IPS-20b (cell line): ENCODE results near the gene TNFRSF17.

Experiments used
- H3K27ac ChIP-seq: one replicate; pipeline ENCODE4 v1.5.1; 2013; ENCODE audit warnings: low read length
- H3K27me3 ChIP-seq: 2 replicates; pipeline ENCODE4 v1.6.1; 2013; ENCODE audit warnings: mild to moderate bottlenecking, low read length, inconsistent platforms; ENCODE audit not compliant: insufficient read depth
- H3K36me3 ChIP-seq: 2 replicates; pipeline ENCODE4 v1.6.1; 2013; ENCODE audit warnings: low read depth, mild to moderate bottlenecking, inconsistent platforms, low read length, moderate library complexity; ENCODE audit not compliant: insufficient read depth
- H3K4me1 ChIP-seq: 2 replicates; pipeline ENCODE4 v1.6.1; 2013; ENCODE audit warnings: mild to moderate bottlenecking, control low read depth, inconsistent platforms, low read length, moderate library complexity; ENCODE audit not compliant: insufficient read depth
- H3K4me3 ChIP-seq: 2 replicates; pipeline ENCODE4 v1.5.1; 2013; ENCODE audit warnings: mild to moderate bottlenecking, low read length, inconsistent platforms
- H3K9ac ChIP-seq: 2 replicates; pipeline ENCODE4 v1.6.1; 2013; ENCODE audit warnings: low read depth, mild to moderate bottlenecking, inconsistent platforms, low read length, moderate library complexity
- H3K9me3 ChIP-seq: 2 replicates; pipeline ENCODE4 v1.6.1; 2013; ENCODE audit warnings: mild to moderate bottlenecking, low read depth, low read length, inconsistent platforms; ENCODE audit not compliant: insufficient read depth

Gene TNFRSF17

DNA sequence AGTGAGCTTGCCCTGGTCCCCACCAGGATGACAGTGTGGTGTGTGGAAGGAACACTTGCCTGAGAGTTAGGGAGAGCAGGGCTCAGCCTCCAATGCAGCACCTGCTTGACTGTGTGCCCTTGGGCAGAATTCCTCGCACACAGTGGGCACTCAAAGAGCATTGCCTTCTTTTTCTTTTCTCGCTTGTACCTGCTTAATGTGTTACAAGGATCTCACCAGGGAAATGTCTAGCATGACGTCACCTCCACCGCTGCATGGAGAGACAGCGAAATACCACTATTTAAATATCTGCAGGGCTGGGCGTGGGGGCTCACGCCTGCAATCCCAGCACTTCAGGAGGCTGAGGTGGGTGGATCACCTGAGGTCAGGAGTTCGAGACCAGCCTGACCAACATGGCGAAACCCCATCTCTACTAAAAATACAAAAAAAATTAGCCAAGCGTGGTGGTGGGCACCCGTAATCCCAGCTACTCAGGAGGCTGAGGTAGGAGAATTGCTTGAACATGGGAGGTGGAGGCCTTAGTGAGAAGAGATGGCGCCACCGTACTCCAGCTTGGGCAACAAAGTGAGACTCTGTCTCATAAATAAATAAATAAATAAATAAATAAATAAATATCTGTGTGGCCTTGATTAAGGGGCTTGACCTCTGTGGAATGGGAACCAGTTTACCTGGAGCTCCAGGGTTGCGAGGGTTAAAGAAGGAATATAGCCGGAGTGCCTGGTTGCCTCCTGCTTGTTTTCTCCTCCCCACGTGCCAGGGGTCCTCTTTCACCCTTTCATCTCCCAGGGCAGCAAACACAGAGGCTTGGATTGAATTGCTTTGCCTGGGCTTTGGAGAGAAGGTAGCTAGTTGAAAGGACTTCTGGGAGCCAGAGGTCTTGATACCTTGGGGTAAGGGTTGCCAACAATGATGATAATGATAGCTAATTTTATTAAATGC is 27.8 kb downstream of the TNFRSF17 start:
- H3K9me3 ChIP-seq, result no peaks in the 10 kb centered on the region
- H3K9ac ChIP-seq, result no peak overlapping the region
- H3K4me3 ChIP-seq, result no peak overlapping the region
- no peaks in the 10 kb centered on the region for H3K4me1 ChIP-seq
- no peaks in the 10 kb centered on the region for H3K36me3 ChIP-seq
- H3K27ac ChIP-seq, result no peak overlapping the region
- H3K27me3 ChIP-seq, result no peaks in the 10 kb centered on the region

DNA sequence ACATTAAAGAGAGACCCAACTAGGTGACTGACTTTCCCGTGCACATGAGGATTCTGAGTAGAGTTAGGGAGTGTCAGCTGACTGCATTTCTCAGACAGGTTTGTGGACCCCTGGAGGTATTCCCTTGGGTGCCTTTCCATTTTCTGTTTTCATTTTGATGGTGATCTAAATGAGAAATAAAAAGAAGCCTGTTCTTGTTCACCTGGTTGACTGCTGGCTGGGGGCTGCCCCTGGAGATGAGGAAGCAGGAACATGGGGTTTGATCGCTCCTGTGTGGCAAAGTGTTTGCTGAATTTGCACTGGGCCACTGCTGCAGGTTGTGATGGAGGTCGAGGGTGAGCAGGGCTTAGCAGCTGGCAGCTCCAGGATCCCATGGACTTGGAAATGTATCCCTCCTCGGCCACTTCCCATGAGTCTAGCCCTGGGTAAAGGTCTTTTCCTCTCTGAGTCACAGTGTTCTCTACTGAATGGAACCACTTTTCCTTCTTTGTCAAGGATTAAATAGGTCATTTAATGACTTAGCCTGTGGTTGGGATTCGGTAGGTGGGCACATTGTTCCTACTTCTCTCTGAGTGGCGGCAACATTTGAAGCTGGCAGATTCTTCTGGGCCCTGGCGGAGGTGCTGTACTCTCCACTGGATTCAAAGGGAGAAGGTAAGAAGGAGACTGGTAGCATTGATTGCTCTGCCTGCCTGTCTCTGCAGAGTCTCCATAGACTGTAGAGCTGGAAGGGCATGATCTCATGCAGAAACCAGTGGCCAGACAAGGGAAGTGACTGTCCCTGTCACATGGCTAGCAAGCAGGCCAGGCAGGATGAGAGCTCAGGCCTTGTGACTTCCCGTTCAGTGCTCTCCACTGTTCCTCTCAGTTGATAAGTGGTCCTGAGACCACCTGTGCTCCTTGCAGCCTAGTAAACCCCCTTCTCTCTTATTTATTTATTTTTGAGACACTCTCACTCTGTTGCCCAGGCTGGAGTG is 29.4 kb downstream of the TNFRSF17 start:
- H3K4me1 ChIP-seq, result no peaks in the 10 kb centered on the region
- no peak overlapping the region for H3K4me3 ChIP-seq
- no peaks in the 10 kb centered on the region for H3K27me3 ChIP-seq
- H3K27ac ChIP-seq, result no peak overlapping the region
- H3K9ac ChIP-seq, result no peak overlapping the region
- no peaks in the 10 kb centered on the region for H3K9me3 ChIP-seq
- H3K36me3 ChIP-seq, result no peaks in the 10 kb centered on the region

DNA sequence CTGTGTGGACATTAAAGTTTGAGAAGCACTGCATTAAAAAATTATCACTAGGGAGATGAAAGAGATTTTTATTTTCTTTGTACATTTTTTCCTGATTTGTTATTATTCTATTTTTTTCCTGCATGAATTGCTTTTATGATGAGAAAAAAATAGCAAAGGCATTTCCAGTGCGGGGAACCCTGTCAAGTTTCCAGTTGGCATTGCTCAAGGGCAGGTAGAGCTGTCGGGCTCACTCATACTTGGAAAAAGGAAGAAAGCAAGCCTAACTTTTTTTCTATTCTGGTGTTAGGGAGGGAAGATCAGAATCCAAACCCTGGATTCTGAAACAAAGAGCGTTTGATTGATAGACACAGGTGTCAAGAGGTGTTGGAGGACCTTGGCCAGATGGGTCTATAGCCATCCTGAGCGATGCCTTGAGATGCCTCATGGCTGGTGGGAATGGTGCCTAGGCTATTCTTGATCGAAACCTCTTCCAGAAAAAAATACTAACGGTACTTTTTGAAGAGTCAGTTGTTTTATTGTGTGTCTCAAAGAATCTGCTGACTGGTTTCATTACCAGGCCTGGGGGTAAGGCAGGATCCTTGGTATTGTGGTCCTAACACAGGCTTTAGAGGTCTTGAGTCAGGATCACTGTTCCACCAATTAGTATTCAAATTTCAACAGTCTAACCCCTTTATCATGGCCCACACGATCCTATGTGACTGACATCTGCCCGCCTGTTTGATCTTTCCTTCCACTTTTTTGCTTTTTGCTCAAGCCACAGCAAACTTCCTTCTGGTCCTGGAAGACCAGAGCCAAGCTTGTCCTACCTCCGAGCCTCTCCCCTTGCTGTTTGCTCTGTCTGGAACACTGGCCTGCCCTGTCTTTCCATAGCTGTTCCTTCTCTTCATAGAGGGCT is 31.7 kb downstream of the TNFRSF17 start:
- no peaks in the 10 kb centered on the region for H3K4me1 ChIP-seq
- no peak overlapping the region for H3K27ac ChIP-seq
- H3K9ac ChIP-seq, result no peak overlapping the region
- H3K27me3 ChIP-seq, result no peaks in the 10 kb centered on the region
- H3K9me3 ChIP-seq, result no peaks in the 10 kb centered on the region
- no peak overlapping the region for H3K4me3 ChIP-seq
- H3K36me3 ChIP-seq, result no peaks in the 10 kb centered on the region

DNA sequence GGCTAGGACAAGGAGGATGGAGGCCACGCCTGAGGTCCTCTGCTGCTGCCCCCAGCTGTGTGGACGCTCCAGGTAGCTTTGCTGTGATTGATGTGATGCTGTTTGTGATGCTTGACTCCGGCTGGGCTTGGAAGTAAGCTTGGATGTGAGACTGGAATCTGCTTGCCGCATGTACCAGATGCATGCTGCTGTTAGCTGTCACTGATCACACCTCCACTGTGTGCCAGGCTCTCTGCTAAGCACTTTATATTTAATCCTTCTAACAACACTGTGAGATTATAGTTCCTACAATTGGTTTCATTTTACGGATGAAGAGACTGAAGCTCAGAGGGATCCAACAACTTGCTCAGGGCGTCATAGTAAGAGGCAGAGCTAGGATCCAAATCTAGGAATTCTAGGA is 35.0 kb downstream of the TNFRSF17 start:
- H3K27me3 ChIP-seq, result no peaks in the 10 kb centered on the region
- no peak overlapping the region for H3K4me3 ChIP-seq
- no peak overlapping the region for H3K9ac ChIP-seq
- H3K36me3 ChIP-seq, result no peaks in the 10 kb centered on the region
- H3K27ac ChIP-seq, result no peak overlapping the region
- no peaks in the 10 kb centered on the region for H3K9me3 ChIP-seq
- H3K4me1 ChIP-seq, result no peaks in the 10 kb centered on the region

DNA sequence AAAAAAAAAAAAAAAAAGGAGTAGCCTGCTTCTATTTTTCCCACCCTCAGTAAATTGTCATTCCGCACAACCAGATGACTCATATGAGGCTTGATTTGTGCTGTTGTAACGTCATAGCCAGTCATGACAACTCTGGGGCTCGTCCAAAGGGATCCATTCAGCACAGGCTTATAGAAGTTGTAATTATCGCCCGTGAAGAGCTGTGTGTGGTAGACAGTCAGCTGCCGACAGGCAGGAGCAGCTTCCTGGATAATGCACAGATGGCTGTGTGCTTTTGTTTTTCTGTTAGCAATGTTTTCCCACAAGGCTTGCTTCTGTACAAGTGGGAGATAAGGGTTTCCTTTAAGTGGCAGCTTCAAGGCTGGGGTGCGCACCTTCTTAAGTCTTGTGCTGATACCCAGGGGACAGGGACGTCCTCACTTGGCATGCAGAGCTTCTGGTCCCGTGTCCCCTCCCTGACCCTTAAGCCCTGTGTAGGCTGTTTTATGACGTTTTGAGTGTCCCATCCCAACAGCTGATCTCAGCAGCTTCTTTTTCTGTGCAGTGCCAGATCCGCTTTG is 37.5 kb downstream of the TNFRSF17 start:
- Histone ChIP-seq H3K4me3 (no peak overlapping the region), H3K9ac (no peak overlapping the region), H3K36me3 (no peaks in the 10 kb centered on the region), H3K9me3 (no peaks in the 10 kb centered on the region), H3K4me1 (no peaks in the 10 kb centered on the region), H3K27me3 (no peaks in the 10 kb centered on the region), H3K27ac (no peak overlapping the region)

DNA sequence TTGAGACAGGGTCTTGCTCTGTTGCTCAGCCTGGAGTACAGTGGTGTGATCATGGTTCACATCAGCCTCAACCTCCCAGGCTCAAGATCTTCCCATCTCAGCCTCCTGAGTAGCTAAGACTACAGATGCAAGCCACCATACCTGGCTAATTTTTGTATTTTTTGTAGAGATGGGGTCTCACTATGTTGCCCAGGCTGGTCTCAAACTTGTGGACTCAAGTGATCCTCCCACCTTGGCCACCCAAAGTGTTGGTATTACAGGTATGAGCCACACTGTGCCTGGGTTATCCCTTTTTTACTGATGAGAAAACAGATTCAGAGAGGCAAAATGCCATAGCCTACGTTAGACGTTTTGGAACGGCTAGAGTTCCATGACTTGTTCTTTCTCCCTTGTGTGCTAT is 41.6 kb downstream of the TNFRSF17 start:
- Histone ChIP-seq H3K36me3 (no peaks in the 10 kb centered on the region), H3K9ac (no peak overlapping the region), H3K9me3 (no peaks in the 10 kb centered on the region), H3K27ac (no peak overlapping the region), H3K4me1 (no peaks in the 10 kb centered on the region), H3K4me3 (no peak overlapping the region), H3K27me3 (no peaks in the 10 kb centered on the region)

DNA sequence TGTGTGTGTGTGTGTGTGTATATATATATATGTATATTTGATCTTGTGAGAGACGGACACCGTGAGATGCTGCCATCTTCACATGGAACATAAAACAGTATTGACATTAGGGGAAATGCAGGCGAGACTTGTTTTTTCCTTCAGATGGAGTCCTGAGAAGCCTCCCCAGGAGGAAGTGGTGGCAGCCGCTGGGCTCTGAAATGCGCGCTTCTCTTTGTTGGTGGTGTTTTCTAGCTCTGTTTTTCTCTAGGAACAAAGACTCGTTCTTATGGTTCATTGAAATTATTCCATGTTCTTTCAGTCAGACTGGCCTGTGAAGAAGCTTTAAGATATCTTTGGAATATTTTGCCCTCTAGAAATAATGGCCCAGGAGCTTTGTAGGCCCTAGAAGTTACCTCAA is 44.5 kb downstream of the TNFRSF17 start:
- Histone ChIP-seq H3K4me1 (no peaks in the 10 kb centered on the region), H3K4me3 (no peak overlapping the region), H3K9ac (no peak overlapping the region), H3K36me3 (no peaks in the 10 kb centered on the region), H3K27me3 (no peaks in the 10 kb centered on the region), H3K27ac (no peak overlapping the region), H3K9me3 (no peaks in the 10 kb centered on the region)

DNA sequence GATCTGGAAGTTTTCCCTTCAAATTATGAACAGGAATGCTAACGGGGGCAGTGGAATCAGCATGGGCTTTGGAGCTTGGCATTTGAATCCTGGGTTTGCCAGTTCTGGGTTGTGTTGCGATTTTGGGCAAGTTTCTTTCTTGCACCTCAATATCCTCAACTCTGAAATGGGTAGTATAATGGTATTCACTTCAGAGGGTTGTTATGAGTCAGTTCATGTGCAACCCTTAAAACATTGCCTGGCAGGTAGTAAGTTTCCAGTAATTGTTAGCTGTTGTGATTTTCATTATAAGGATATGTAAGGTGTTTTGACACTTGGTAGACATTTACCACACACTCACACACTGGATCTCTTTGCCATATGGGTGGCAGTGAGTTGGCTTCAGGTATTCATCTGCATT is 44.9 kb downstream of the TNFRSF17 start:
- no peak overlapping the region for H3K9ac ChIP-seq
- H3K27ac ChIP-seq, result no peak overlapping the region
- H3K4me1 ChIP-seq, result no peaks in the 10 kb centered on the region
- H3K27me3 ChIP-seq, result no peaks in the 10 kb centered on the region
- H3K4me3 ChIP-seq, result no peak overlapping the region
- H3K36me3 ChIP-seq, result no peaks in the 10 kb centered on the region
- H3K9me3 ChIP-seq, result no peaks in the 10 kb centered on the region

DNA sequence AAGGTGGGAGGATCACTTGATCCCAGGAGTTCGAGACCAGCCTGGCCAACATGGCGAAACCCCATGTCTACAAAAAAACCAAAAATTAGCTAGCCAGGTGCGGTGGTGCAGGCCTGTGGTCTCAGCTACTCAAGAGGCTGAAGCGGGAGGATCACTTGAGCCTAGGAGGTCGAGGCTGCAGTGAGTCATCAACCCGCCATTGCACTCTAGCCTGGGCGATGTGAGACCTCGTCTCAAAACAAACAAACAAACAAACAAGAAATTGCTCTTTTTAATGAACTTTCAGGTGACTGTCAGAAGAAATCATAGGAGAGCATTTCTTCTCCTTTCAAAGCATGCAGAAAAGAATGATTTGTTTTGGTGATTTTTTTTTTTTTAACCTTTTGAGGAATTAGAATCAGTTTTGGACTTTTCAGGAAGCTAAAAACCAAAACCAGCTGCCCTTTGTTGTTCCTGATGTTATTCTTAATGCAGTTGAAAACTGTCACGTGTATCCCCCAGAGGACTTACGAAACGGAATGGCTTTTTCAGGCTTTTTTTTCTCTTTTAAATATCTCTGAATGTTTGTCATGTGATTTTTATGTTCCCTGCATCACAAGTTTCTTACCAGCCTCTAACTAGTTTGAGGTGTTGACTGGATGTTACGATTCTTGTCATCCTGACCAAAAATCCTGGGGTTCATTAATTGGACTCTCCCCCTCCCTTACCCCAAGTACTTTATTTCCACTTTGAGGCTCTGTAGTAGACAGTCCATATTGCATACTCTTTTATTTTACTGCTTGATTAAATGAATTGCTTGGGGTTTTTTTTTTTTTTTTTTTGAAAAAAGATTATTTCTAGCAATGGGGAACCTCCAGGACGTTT is 45.6 kb downstream of the TNFRSF17 start:
- Histone ChIP-seq H3K27ac (no peak overlapping the region), H3K4me1 (no peaks in the 10 kb centered on the region), H3K9ac (no peak overlapping the region), H3K36me3 (no peaks in the 10 kb centered on the region), H3K4me3 (no peak overlapping the region), H3K9me3 (no peaks in the 10 kb centered on the region), H3K27me3 (no peaks in the 10 kb centered on the region)

DNA sequence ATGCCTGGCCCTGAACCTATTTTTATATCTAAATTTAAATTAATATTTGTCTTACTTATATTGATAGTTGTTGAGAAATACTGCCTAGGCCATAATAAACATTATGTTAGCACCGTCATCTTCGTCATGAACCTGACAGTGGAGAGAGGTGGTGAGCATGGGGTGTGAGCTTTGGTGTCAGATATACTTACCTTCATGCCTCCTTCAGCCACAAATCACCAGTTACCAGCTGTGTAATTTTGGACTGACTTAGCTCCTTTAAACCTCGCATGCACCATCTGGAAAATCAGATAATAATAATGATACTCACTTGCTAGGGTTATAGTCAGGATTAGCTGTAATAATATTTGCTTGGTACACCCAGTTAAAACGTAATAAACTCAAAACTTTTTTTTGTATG is 46.6 kb downstream of the TNFRSF17 start:
- Histone ChIP-seq H3K4me3 (no peak overlapping the region), H3K4me1 (no peaks in the 10 kb centered on the region), H3K9me3 (no peaks in the 10 kb centered on the region), H3K27ac (no peak overlapping the region), H3K27me3 (no peaks in the 10 kb centered on the region), H3K9ac (no peak overlapping the region), H3K36me3 (no peaks in the 10 kb centered on the region)
